Kidney capillary endothelial cell (primary cell): Measurements from ENCODE around the gene ELMO3.

Source experiments
- DNase-seq: peaks from one replicate; pipeline ENCODE4 v3.0.0-alpha.2; 2018; ENCODE audit warnings: low spot score

Gene ELMO3

GRCh38 chr16:67164599-67165061, 34.3 kb upstream of the ELMO3 start, which contains the start of gene HSF4:
Gene HSF4 (plus strand): TSS chr16:67164745. CDS start chr16:67164812, 67 bp downstream.
- no peak for DNase-seq

GRCh38 chr16:67165121-67166078, 33.5 kb upstream of the ELMO3 start:
- no peak for DNase-seq

- DNase-seq, result no peak
These were observed 32.8 kb upstream of the ELMO3 start for GRCh38 chr16:67166110-67166547.

- DNase-seq, result no peak
These were observed 32.2 kb upstream of the ELMO3 start for GRCh38 chr16:67166598-67167168.

GRCh38 chr16:67167588-67167987, 31.3 kb upstream of the ELMO3 start:
- no peak for DNase-seq

GRCh38 chr16:67169011-67169451, 29.9 kb upstream of the ELMO3 start:
- no peak for DNase-seq

- DNase-seq, result no peak
These were observed 29.2 kb upstream of the ELMO3 start for GRCh38 chr16:67169642-67170167.

GRCh38 chr16:67170168-67170948, 28.6 kb upstream of the ELMO3 start, which contains the start of gene NOL3:
Gene NOL3 (plus strand): TSS chr16:67170538.
- no peak for DNase-seq

GRCh38 chr16:67170949-67171649, 27.8 kb upstream of the ELMO3 start:
- no peak for DNase-seq

- no peak for DNase-seq
These were observed 25.6 kb upstream of the ELMO3 start for GRCh38 chr16:67173323-67173722.

- DNase-seq, result peak; percentile 81
These were observed 24.9 kb upstream of the ELMO3 start for GRCh38 chr16:67173808-67174705.

- DNase-seq, result no peak
These were observed 24.2 kb upstream of the ELMO3 start for GRCh38 chr16:67174706-67175231.

GRCh38 chr16:67176662-67177061, 22.3 kb upstream of the ELMO3 start:
- DNase-seq, result no peak

- no peak for DNase-seq
These were observed 20.9 kb upstream of the ELMO3 start for GRCh38 chr16:67177743-67178699.

- DNase-seq, result no peak
These were observed 19.4 kb upstream of the ELMO3 start for GRCh38 chr16:67179421-67180080.

GRCh38 chr16:67180166-67180565, 18.8 kb upstream of the ELMO3 start:
- DNase-seq, result no peak

GRCh38 chr16:67181346-67181745, 17.6 kb upstream of the ELMO3 start:
- DNase-seq, result no peak

- no peak for DNase-seq
These were observed 16.6 kb upstream of the ELMO3 start for GRCh38 chr16:67182288-67182687.
